ENCODE measurements around the gene HSD11B2. TPM values are rescaled to one million over a fixed set of nuclear protein-coding genes. Genes with fewer than 3 reads are reported as not detected.

Gene HSD11B2
- total and polyA plus RNA-seq, 4 donors = 2.6 to 39.8 (median 6.7) TPM

DNA sequence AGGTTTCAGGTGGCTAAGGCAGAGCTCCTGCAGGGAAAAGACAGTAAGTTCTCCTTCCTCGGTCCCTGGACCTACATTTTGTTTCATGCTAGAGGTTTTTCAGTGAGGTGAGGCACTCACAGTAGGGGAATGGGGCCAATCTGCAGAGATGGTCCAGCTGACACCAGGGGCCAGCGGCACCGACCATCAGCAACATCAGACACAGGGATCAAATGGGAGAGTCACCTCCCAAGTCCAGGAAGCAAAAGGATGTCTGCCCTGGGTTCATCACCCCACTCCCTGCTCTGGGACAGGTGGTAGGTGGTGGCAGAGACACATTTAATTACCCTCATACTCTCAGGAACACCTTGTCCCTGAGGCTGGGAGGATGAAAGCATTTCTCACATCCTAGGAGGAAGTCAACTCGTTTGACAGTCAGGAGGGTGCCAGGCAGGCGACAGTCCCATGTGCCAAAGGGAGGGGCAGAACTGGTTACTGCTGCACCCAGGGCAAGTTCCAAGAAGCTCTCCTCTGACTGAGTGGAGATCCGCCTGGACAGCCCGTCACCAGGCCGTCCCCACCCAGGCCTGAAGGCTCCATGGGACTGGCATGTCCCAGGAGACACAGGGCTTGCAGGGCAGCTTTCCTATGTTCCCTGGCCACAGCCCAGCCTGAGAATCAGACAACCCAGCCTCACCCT is 30.8 kb downstream of the HSD11B2 start:
- H3K27ac ChIP-seq (ENCODE audit: low read depth in 1 of 2, low read length in 1 of 2) = peak overlapping the region in 1 of 2 donors; percentile 40
- peaks cover 12 to 64% (median 25%) of the 10 kb centered on the region in 5 donors for H3K4me1 ChIP-seq (ENCODE audit: control insufficient read depth in 5 of 5, insufficient read depth in 5 of 5, low read length in 5 of 5)
- TF ChIP-seq, protein P1, sequence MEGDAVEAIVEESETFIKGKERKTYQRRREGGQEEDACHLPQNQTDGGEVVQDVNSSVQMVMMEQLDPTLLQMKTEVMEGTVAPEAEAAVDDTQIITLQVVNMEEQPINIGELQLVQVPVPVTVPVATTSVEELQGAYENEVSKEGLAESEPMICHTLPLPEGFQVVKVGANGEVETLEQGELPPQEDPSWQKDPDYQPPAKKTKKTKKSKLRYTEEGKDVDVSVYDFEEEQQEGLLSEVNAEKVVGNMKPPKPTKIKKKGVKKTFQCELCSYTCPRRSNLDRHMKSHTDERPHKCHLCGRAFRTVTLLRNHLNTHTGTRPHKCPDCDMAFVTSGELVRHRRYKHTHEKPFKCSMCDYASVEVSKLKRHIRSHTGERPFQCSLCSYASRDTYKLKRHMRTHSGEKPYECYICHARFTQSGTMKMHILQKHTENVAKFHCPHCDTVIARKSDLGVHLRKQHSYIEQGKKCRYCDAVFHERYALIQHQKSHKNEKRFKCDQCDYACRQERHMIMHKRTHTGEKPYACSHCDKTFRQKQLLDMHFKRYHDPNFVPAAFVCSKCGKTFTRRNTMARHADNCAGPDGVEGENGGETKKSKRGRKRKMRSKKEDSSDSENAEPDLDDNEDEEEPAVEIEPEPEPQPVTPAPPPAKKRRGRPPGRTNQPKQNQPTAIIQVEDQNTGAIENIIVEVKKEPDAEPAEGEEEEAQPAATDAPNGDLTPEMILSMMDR (IDR thresholded peaks at IDR 0.05; ENCODE audit: control extremely low read depth, extremely low read depth) = no peak
- DNase-seq (no peak), ATAC-seq (ENCODE audit: insufficient read depth, low FRiP score) (no peak)
- no peaks in the 10 kb centered on the region for H3K9me3 ChIP-seq (ENCODE audit: control insufficient read depth in 4 of 4, insufficient read depth in 3 of 4, low read length in 3 of 4)
- no peaks in the 10 kb centered on the region for H3K27me3 ChIP-seq (ENCODE audit: control insufficient read depth in 3 of 3, insufficient read depth in 3 of 3, low read length in 2 of 3)
- H3K9ac ChIP-seq (ENCODE audit: insufficient read depth in 1 of 2, low read length in 2 of 2) = peak overlapping the region in 1 of 2 donors; percentile 11
- H3K4me3 ChIP-seq = no peak overlapping the region
- WGBS, 2 donors = 67 to 70% methylated on average over 8 of the region's 8 CpGs
- H3K36me3 ChIP-seq (ENCODE audit: control insufficient read depth in 4 of 4, insufficient read depth in 4 of 4, low read length in 4 of 4) = peaks cover 0 to 9% (median 0%) of the 10 kb centered on the region in 4 donors

DNA sequence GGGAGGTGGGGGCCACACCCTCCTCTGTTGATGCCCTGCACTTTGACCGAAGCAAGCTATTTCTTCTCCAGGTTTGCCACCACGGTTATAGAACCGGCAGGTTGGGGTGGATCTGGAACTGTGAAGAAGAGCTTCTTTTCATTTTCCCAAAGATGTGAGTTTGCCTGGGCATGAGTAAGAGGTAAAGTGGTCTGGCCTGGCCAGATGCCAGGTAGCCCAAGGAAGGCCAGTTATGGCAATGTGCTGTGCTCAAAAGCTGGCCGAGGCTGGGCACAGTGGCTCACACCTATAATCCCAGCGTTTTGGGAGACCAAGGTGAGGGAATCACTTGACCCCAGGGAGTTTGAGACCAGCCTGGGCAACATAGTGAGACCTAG is 31.3 kb downstream of the HSD11B2 start:
- H3K9ac ChIP-seq (ENCODE audit: insufficient read depth in 1 of 2, low read length in 2 of 2) = no peak overlapping the region
- no peak overlapping the region for H3K4me3 ChIP-seq
- 90% methylated on average over 5 of the region's 5 CpGs for WGBS, 2 donors
- TF ChIP-seq, protein P1 (IDR thresholded peaks at IDR 0.05; ENCODE audit: control extremely low read depth, extremely low read depth) = no peak
- H3K36me3 ChIP-seq (ENCODE audit: control insufficient read depth in 4 of 4, insufficient read depth in 4 of 4, low read length in 4 of 4) = peaks cover 0 to 9% (median 0%) of the 10 kb centered on the region in 4 donors
- no peak for ATAC-seq (ENCODE audit: insufficient read depth, low FRiP score)
- no peak for DNase-seq
- H3K4me1 ChIP-seq (ENCODE audit: control insufficient read depth in 5 of 5, insufficient read depth in 5 of 5, low read length in 5 of 5) = peaks cover 12 to 61% (median 25%) of the 10 kb centered on the region in 5 donors
- no peaks in the 10 kb centered on the region for H3K27me3 ChIP-seq (ENCODE audit: control insufficient read depth in 3 of 3, insufficient read depth in 3 of 3, low read length in 2 of 3)
- H3K9me3 ChIP-seq (ENCODE audit: control insufficient read depth in 4 of 4, insufficient read depth in 3 of 4, low read length in 3 of 4) = no peaks in the 10 kb centered on the region
- H3K27ac ChIP-seq (ENCODE audit: low read depth in 1 of 2, low read length in 1 of 2) = peak overlapping the region in 1 of 2 donors; percentile 37

DNA sequence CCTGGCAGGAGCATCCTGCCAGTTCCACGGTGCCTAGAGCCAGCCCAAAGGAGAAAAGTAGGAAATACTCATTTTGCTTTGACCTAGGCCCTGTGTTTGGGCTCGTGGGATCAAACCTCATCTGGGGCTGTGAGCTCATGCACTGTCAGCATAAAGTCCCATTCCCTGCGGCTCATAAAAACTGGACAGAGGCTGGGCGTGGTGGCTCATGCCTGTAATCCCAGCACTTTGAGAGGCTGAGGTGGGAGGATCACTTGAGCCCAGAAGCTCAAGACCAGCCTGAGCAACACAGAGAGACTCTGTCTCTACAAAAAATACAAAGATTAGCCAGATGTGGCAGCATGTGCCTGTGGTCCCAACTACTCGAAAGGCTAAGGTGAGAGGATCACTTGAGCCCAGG is 32.1 kb downstream of the HSD11B2 start:
- TF ChIP-seq, protein P1 (IDR thresholded peaks at IDR 0.05; ENCODE audit: control extremely low read depth, extremely low read depth) = no peak
- H3K4me3 ChIP-seq = no peak overlapping the region
- ATAC-seq (ENCODE audit: insufficient read depth, low FRiP score) (no peak), DNase-seq (no peak)
- peaks cover 0 to 9% (median 0%) of the 10 kb centered on the region in 4 donors for H3K36me3 ChIP-seq (ENCODE audit: control insufficient read depth in 4 of 4, insufficient read depth in 4 of 4, low read length in 4 of 4)
- WGBS, 2 donors = 85 to 92% methylated on average over 5 of the region's 5 CpGs
- H3K4me1 ChIP-seq (ENCODE audit: control insufficient read depth in 5 of 5, insufficient read depth in 5 of 5, low read length in 5 of 5) = peaks cover 12 to 54% (median 18%) of the 10 kb centered on the region in 5 donors
- H3K27me3 ChIP-seq (ENCODE audit: control insufficient read depth in 3 of 3, insufficient read depth in 3 of 3, low read length in 2 of 3) = no peaks in the 10 kb centered on the region
- no peak overlapping the region for H3K27ac ChIP-seq (ENCODE audit: low read depth in 1 of 2, low read length in 1 of 2)
- no peaks in the 10 kb centered on the region for H3K9me3 ChIP-seq (ENCODE audit: control insufficient read depth in 4 of 4, insufficient read depth in 3 of 4, low read length in 3 of 4)
- H3K9ac ChIP-seq (ENCODE audit: insufficient read depth in 1 of 2, low read length in 2 of 2) = no peak overlapping the region
